Stimulated activated CD4-positive, alpha-beta T cell treated with anti-CD3 and anti-CD28 coated beads, Interleukin-1b, Interleukin-23, amount 100 ng/mL, for 1 hour (primary cell): Measurements from ENCODE around the gene ABCB6.

Experiments used
- DNase-seq, 2 donors: peaks; one replicate each; pipeline ENCODE4 v3.0.0-alpha.2; 2020; ENCODE audit warnings: low read depth in 2 of 2

Gene ABCB6

GRCh38 chr2:219184121-219184520 is 34.6 kb downstream of the ABCB6 start:
- DNase-seq, result no peak

- no peak for DNase-seq
Measured at GRCh38 chr2:219183151-219183772, 35.5 kb downstream of the ABCB6 start.

- no peak for DNase-seq
Measured at GRCh38 chr2:219182331-219183150, 36.2 kb downstream of the ABCB6 start.

- DNase-seq, result no peak
Measured at GRCh38 chr2:219181531-219181930, 37.2 kb downstream of the ABCB6 start.

GRCh38 chr2:219180961-219181360 is 37.8 kb downstream of the ABCB6 start:
- no peak for DNase-seq

GRCh38 chr2:219179601-219180465 is 38.9 kb downstream of the ABCB6 start:
- no peak for DNase-seq

- DNase-seq, result peak in 1 of 2 donors; percentile 13
Measured at GRCh38 chr2:219178377-219179175, 40.2 kb downstream of the ABCB6 start.

GRCh38 chr2:219177552-219178376 is 41.0 kb downstream of the ABCB6 start, which contains the start of gene RETREG2:
Gene RETREG2 (plus strand): TSS chr2:219178275. CDS start chr2:219178353, 78 bp downstream.
- peak; percentile 38 to 59 for DNase-seq

GRCh38 chr2:219176818-219177551 is 41.8 kb downstream of the ABCB6 start, which contains the start of gene CNPPD1:
Gene CNPPD1 (minus strand): TSS chr2:219176925. CDS start chr2:219176828, 97 bp downstream.
- peak; percentile 72 to 77 for DNase-seq

- DNase-seq, result peak in 1 of 2 donors; percentile 16
Measured at GRCh38 chr2:219175928-219176817, 42.6 kb downstream of the ABCB6 start.

GRCh38 chr2:219175486-219175885 is 43.3 kb downstream of the ABCB6 start:
- no peak for DNase-seq

GRCh38 chr2:219174801-219175200 is 44.0 kb downstream of the ABCB6 start:
- no peak for DNase-seq

- DNase-seq, result no peak
Measured at GRCh38 chr2:219174146-219174545, 44.6 kb downstream of the ABCB6 start.

GRCh38 chr2:219173176-219173575 is 45.6 kb downstream of the ABCB6 start:
- DNase-seq, result no peak

GRCh38 chr2:219172231-219173154 is 46.3 kb downstream of the ABCB6 start:
- no peak for DNase-seq

- no peak for DNase-seq
Measured at GRCh38 chr2:219171231-219171651, 47.5 kb downstream of the ABCB6 start.

- no peak for DNase-seq
Measured at GRCh38 chr2:219169930-219170654, 48.7 kb downstream of the ABCB6 start, which contains the start of gene SLC23A3. Gene SLC23A3 (minus strand): TSS chr2:219170029. CDS start chr2:219169984, 45 bp downstream.
